Ishikawa (cell line): Measurements from ENCODE around the gene PPP2R2C.

Experiments used
- EP300 ChIP-seq: IDR thresholded peaks from 2 replicates; pipeline ENCODE4 v1.6.1; 2012; ENCODE audit warnings: borderline replicate concordance
- FOXM1 ChIP-seq: IDR thresholded peaks from 2 replicates; pipeline ENCODE4 v1.6.1; 2012; ENCODE audit warnings: low read depth, borderline replicate concordance
- TAF1 ChIP-seq: IDR thresholded peaks from 2 replicates; pipeline ENCODE4 v1.6.1; 2012; ENCODE audit warnings: low read depth, mild to moderate bottlenecking

- TF ChIP-seq FOXM1 (no peak), TAF1 (no peak), EP300 (no peak)
These were observed 18.8 kb downstream of the PPP2R2C start for GRCh38 chr4:6453688-6453990.
